ENCODE measurements around the gene CDK18.
A peak's percentile ranks its signal among the peaks of the same experiment; 100 is the strongest.
"Not testable (repeated sequence)": the region's sequence is repeated elsewhere in the genome, so short reads cannot be mapped to it uniquely, and the experiment has no call there.

Gene CDK18

DNA sequence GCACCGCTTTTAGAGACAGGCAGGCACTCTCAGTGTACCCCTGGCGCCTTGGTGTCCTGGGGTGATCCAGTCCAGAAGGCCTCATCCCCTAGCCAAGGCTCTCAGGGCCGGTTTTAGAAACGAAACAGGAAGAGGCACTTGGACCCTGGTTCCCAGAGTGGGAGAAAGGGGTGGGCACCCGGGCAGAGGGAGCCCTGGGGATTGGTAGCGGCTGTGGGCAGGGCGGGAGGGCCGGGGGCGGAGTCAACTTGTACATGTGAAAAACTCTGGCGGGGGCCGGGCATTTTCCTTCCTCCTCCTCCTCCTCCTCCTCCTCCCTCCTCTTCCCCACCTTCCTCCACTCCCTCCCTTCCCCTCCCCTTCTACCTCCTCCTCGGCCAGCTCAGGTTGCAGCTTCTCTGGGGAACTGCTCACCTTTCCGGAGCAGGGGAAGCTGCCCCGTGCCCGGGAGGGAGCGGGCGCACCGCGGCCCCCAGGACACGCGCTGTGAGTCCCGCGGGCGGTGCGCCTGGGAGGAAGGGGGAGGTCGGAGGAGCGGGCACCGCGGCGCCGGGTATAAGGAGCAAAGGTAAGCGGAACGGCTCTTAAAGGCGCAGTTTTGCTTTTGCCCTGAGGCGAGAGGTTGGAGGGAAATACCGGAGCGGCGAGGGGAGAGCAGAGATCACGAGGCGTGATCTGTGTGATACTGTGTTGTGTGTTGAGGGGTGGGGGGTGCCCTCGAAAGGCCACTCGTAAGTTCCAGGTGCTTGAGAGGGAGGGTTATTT, at the start of gene CDK18:
Gene CDK18 (plus strand): TSS at position 359 of the 765 bp plus-strand sequence. CDS start 18,499 bp downstream, outside the sequence.
- DNase-seq (ENCODE audit: low read depth in 3 of 3, low spot score in 1 of 3) = peak in 1 of 3 donors; percentile 25

GRCh38 chr1:205454903-205455335, 49.5 kb upstream of the CDK18 start:
- DNase-seq (ENCODE audit: low read depth in 3 of 3, low spot score in 1 of 3) = no peak

DNA sequence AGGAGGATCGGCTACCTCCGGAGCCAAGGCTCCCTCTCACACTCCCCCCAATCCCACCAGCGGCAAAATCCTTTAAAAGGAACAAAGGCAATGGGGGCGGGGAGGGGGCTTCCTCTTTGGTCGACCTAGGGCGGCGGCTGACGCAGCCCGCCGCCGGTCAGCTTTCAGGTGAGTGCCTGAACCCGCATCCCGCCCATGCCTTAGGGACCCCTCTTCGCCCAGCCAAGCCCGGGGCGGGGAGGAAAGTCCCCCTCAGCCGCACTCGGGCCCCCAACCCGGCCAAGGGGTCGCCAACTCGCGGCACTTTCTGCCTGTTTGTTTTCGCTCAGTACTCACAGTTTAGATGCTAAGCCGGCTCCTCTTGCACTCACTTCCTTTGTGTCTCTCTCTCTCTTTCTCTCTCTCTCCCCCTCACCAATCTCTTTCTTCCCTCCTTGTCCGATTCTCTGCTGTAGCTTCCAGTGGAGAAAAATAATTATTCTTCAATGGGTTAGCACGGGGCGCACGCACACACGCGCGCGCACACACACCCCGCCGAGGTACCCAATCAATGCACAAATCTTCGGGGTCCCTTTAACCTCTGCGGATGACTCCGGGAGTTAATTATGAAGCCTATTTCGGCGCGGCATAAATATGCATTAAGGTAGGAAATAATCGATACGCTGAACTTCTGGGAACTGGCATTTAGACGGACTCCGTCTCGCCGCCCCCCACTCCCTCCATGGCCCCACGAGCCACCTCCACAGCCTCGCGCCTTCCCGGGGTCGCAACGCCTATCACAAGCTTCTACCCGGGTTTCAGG, 48.7 kb upstream of the CDK18 start, which contains the start of gene BLACAT1:
Gene BLACAT1 (minus strand): TSS at position 465 of the 802 bp plus-strand sequence.
- no peak for DNase-seq (ENCODE audit: low read depth in 3 of 3, low spot score in 1 of 3)

DNA sequence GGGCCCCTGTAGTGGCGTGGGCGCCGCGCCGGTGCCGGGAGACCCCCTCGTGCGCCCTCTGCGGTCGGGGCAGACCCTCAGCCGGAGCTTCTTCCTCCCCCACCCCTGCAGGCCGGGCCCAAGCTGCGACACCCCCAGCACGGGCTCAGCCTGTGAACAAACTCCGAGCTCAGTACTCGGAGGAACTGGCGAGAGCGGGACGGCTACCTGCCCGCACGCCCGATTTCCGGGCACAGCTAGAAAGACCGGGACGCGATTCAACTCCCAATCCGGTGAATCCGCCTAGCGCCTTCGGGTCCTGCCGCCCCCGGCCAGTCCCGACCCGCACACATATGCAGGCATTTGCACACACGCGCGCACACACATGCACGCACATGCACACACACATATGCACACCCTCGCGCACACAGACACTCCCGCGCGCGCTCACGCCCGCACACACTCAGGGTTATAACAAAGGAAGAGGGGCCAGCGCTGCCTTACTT, 48.0 kb upstream of the CDK18 start:
- no peak for DNase-seq (ENCODE audit: low read depth in 3 of 3, low spot score in 1 of 3)

DNA sequence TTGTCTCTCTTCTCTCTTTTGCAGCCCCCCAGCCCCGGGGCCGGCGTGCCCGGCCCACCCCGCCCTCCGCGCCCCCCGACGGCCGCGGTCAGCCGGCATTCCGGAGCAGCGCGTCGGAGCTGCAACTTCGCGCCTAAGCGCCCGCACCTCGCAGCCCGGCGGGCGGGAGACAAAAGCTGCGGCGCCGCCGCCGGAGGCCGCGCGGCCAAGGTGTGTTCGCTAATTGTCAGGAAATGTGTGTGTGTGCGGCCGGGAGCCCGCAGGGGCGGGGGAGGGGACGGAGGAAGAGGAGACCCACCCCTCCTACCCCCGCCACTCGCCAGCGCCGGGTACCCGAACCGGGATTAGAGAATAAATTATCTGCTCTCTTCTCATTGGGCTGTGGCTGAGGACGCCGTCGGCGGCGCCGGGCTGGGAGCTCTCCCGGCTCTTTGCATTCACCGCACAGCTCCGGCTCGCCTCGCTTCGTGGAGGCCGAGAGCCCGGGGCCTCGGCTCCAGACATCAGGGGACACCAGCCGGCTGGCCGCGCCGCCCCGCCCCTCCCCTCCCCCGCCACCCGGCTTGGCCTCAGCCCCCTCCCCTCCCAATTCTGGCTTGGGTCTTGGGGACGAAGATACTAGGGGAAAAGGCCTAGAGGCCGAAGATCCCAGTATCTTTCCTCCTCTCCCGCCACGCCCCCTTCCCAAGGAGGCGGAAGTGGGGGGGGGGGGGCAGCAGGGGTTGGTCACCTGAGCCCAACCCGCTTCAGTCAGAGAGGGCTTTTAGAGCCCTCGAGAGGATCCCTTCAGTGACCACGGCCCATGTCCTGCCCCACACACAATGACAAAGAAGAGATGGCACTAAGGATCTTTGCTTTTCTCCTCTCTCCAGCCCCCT, 47.4 kb upstream of the CDK18 start:
- no peak for DNase-seq (ENCODE audit: low read depth in 3 of 3, low spot score in 1 of 3)

GRCh38 chr1:205458777-205459566, 45.5 kb upstream of the CDK18 start:
- no peak for DNase-seq (ENCODE audit: low read depth in 3 of 3, low spot score in 1 of 3)

DNA sequence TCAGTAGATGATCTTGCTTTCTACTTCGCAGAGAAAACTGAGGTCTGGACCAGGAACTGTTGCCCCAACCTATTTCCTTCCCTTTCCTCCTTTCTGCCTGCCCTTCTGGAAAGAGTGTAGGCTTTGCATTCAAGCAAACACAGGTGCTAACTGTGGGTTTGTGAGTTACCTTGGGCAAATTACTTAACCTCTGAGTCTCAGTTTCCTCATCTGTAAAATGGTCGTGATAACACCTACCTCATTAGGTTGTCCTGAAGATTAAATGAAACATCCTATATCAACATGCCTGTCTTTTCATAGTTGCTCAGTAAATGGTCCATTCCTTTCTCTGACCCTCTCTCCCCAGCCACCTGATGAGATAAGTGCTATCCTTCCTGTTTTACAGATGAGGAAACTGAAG, 39.1 kb upstream of the CDK18 start:
- no peak for DNase-seq (ENCODE audit: low read depth in 3 of 3, low spot score in 1 of 3)

GRCh38 chr1:205466595-205467220, 37.8 kb upstream of the CDK18 start:
- DNase-seq (ENCODE audit: low read depth in 3 of 3, low spot score in 1 of 3) = no peak

GRCh38 chr1:205470131-205470530, 34.3 kb upstream of the CDK18 start:
- no peak for DNase-seq (ENCODE audit: low read depth in 3 of 3, low spot score in 1 of 3)

GRCh38 chr1:205472737-205473441, 31.6 kb upstream of the CDK18 start:
- no peak for DNase-seq (ENCODE audit: low read depth in 3 of 3, low spot score in 1 of 3)

DNA sequence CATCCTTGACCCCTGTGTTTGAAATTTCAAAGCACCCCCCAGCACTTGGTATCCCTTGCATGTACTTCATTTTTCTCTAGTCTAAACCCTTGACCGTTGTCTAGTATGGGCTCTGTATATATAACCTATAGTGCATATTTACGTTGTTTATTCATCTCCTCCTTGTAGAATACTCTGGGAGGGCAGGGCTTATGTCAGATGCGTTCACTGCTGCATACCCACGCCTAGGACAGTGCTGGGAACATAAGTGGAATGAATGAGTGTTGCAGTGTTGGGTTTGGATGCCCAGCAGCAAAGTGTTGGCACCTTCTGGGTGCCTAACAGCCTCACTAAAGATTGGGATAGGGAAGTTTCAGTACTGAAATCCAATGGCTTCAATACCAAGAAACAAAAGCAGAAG, 31.0 kb upstream of the CDK18 start:
- no peak for DNase-seq (ENCODE audit: low read depth in 3 of 3, low spot score in 1 of 3)

- no peak for DNase-seq (ENCODE audit: low read depth in 3 of 3, low spot score in 1 of 3)
Observed at GRCh38 chr1:205473966-205474365, 30.5 kb upstream of the CDK18 start.

- no peak for DNase-seq (ENCODE audit: low read depth in 3 of 3, low spot score in 1 of 3)
Observed at GRCh38 chr1:205474571-205474970, 29.9 kb upstream of the CDK18 start.

GRCh38 chr1:205475855-205476254, 28.6 kb upstream of the CDK18 start:
- no peak for DNase-seq (ENCODE audit: low read depth in 3 of 3, low spot score in 1 of 3)

- DNase-seq (ENCODE audit: low read depth in 3 of 3, low spot score in 1 of 3) = no peak
Observed at GRCh38 chr1:205476648-205477047, 27.8 kb upstream of the CDK18 start.

- DNase-seq (ENCODE audit: low read depth in 3 of 3, low spot score in 1 of 3) = no peak
Observed at GRCh38 chr1:205477121-205477758, 27.2 kb upstream of the CDK18 start.

DNA sequence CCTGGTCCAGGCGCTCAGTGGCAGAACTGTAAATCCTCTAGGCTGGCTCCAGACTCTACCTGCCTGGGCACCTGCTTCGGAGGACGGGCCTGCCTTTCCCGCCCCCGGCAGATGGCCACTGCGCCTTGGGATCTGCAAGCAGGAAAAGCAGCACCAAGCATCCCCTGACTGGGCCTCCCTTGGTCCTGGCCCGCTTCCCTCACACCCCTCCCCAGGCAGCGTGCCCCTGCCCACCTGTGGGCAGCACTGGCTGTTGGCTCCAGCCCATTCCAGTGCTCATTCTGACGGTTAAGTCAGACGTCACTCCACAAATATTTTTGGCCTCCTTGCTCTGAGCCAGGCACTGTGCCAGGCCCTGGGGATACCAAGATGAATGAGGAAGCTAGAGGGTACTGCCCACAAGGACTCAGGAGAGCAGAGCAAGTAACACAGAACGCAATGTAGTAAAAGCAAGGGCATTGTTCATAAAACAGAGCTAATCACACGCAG, 26.7 kb upstream of the CDK18 start:
- no peak for DNase-seq (ENCODE audit: low read depth in 3 of 3, low spot score in 1 of 3)

DNA sequence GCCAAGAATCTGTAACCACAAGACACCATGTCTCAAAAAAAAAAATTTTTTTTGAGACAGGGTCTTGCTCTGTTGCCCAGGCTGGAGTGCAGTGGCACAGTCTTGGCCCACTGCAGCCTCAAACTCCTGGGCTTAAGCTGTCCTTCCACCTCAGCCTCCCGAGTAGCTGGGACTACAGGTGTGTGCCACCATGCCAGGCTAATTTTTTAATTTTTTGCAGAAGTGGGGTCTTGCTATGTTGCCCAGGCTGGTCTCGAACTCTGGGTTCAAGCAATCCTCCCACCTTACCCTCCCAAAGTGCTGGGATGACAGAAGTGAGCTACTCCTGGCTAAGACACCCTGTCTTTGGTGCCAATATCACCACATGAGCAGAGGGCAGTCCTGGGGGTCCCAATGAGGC, 25.5 kb upstream of the CDK18 start:
- not testable (repeated sequence) for DNase-seq (ENCODE audit: low read depth in 3 of 3, low spot score in 1 of 3)

Measured in stimulated activated CD4-positive, alpha-beta T cell treated with anti-CD3 and anti-CD28 coated beads, TNF-alpha, amount 100 ng/mL, for 1 hour (primary cell).